ENCODE data around the gene CBFA2T2.

The CBFA2T2 gene

GRCh38 chr20:33664085-33664761 lies 174.3 kb downstream of the CBFA2T2 start:
- TF ChIP-seq CTCF (IDR thresholded peaks at IDR 0.05): no peak

GRCh38 chr20:33664762-33665144 lies 174.9 kb downstream of the CBFA2T2 start:
- no peak for TF ChIP-seq CTCF (IDR thresholded peaks at IDR 0.05)

- TF ChIP-seq CTCF (IDR thresholded peaks at IDR 0.05): 0 out of 2 replicates have a peak, but pooled peaks have one; percentile 10
Measured at GRCh38 chr20:33666293-33667244, 176.7 kb downstream of the CBFA2T2 start, which contains the start of gene ACTL10. ACTL10 (plus strand) TSS chr20:33666943; CDS start chr20:33667498, 555 bp downstream.

GRCh38 chr20:33667245-33667675 lies 177.4 kb downstream of the CBFA2T2 start:
- TF ChIP-seq CTCF (IDR thresholded peaks at IDR 0.05): no peak

DNA sequence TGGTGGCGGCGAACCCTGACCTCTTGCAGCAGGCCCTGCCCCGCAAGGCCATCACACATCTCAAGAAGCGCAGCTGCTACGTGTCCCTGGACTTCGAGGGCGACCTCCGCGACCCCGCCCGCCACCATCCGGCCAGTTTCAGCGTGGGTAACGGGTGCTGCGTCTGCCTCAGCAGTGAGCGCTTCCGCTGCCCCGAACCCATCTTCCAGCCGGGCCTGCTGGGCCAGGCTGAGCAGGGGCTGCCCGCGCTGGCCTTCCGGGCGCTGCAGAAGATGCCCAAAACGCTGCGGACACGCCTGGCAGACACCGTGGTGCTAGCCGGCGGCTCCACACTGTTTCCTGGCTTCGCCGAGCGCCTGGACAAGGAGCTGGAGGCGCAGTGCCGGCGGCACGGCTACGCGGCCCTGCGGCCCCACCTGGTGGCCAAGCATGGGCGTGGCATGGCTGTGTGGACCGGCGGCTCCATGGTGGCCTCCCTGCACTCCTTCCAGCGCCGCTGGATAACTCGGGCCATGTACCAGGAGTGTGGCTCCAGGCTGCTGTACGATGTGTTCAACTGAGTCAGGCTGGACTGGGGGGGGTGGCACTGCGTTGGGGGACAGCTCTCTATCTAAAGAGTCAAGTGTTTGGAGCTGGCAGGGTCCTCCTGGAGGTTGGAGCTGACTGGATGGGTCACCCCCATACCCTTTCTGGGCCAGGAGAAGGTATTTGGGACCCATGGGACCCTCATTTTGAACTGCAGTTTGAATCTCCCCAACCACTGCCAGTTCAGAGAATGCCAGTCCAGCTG lies 178.0 kb downstream of the CBFA2T2 start:
- TF ChIP-seq CTCF (IDR thresholded peaks at IDR 0.05): peak; percentile 89

GRCh38 chr20:33668466-33669155 lies 178.7 kb downstream of the CBFA2T2 start:
- TF ChIP-seq CTCF (IDR thresholded peaks at IDR 0.05): no peak

All from LNCAP (cell line).